Activated naive CD4-positive, alpha-beta T cell treated with anti-CD3 and anti-CD28 coated beads, Interleukin-2, amount 50 U/mL, for 72 hours (primary cell): ENCODE results near the gene MACROD2. TPM values are rescaled to one million over a fixed set of nuclear protein-coding genes. Genes with fewer than 3 reads are reported as not detected.
"Not testable (repeated sequence)": the region's sequence is repeated elsewhere in the genome, so short reads cannot be mapped to it uniquely, and the experiment has no call there.

Source experiments
- ATAC-seq, 2 donors: fragments of 150-1000 bp; cut with Tn5 transposase; 2 replicates each; pipeline ENCODE4 v1.10.0; 2021; ENCODE audit warnings: mild to moderate bottlenecking in 2 of 2, moderate library complexity in 2 of 2
- DNase-seq, 2 donors: peaks; one replicate each; pipeline ENCODE4 v3.0.0; 2021 to 2022; ENCODE audit warnings: low spot score in 2 of 2
- H3K27ac Mint-ChIP-seq, 2 donors: one replicate each; pipeline ENCODE4 v1.8.0; 2022; ENCODE audit warnings: mild to moderate bottlenecking in 2 of 2, mixed read lengths in 2 of 2
- H3K36me3 Mint-ChIP-seq, 2 donors: one replicate each; pipeline ENCODE4 v1.8.0; 2022; ENCODE audit warnings: mixed read lengths in 2 of 2
- H3K9me3 Mint-ChIP-seq, 2 donors: one replicate each; pipeline ENCODE4 v1.8.0; 2022; ENCODE audit warnings: mixed read lengths in 2 of 2
- total RNA-seq, 2 donors: library from RNA; stranded (reverse); gene quantifications; one replicate each; pipeline ENCODE4 v1.2.3, GENCODE V29; 2022

Gene MACROD2
- total RNA-seq, 2 donors from 2014 or later, result not detected

DNA sequence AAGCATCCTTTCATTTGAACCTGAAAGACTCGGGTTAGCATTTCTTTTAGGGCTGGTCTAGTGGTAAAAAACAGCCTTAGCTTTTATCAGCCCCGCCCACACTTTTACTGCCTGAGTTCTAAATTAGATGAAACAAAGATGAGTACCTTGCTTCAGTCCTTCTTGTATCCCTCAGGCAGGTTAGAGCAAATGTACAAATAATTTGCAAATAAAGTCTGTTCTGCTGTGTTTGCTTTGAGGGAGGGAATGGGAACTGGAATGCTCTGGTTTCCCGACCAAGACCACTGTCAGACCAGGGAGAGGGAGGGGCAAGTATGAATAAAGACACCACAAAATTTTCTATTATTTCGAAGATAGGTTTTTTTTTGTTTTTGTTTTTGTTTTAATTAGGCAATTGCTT lies 427.6 kb downstream of the MACROD2 start:
- H3K27ac Mint-ChIP-seq, result no peak overlapping the region
- no peak for ATAC-seq
- no peaks in the 10 kb centered on the region for H3K36me3 Mint-ChIP-seq
- H3K9me3 Mint-ChIP-seq, result peaks cover 5 to 7% of the 10 kb centered on the region in 2 donors
- no peak for DNase-seq

DNA sequence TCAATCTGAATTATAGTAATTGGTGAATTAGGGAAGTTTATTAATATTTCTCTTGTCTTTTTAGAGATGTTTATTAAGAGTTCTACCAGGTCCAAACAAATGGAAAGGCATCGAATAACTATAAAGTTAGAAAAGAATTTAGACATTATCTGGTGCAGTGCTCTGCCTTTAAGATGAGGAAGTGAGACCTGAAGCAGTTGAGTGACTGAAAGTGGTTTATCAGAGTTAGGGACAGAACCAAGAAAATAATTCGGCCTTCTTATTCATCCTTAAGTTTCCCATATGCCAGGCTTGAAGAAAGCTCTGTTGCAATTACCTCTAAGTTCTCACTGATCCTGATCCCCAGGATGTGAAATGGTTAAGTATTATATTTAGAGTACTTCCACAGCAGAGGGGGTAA lies 436.3 kb downstream of the MACROD2 start:
- Mint-ChIP-seq H3K36me3 (peaks cover 0 to 4% of the 10 kb centered on the region in 2 donors), H3K9me3 (peaks cover 15 to 17% of the 10 kb centered on the region in 2 donors), H3K27ac (no peak overlapping the region)
- DNase-seq (no peak), ATAC-seq (no peak)

DNA sequence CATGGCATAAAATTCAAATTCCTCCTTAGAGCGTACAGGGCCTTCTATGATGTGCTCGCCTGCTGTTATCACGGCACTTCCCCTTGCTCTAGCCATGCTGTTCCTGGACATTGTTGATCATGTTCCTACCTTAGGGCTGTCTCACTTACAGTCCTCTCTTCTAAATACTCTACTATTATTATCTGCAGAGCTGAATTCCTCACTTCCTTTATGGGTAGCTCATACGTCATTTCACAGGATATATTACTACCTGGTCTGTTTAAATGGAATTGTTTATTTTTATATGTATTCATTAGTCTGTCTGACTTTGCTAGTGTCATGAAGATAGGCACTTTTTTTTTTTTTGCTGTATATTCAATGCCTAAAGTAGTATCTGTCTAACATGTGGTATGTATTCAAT lies 436.8 kb downstream of the MACROD2 start:
- DNase-seq, result no peak
- no peak for ATAC-seq
- H3K27ac Mint-ChIP-seq, result no peak overlapping the region
- H3K36me3 Mint-ChIP-seq, result peaks cover 0 to 4% of the 10 kb centered on the region in 2 donors
- H3K9me3 Mint-ChIP-seq, result peaks cover 15 to 17% of the 10 kb centered on the region in 2 donors

DNA sequence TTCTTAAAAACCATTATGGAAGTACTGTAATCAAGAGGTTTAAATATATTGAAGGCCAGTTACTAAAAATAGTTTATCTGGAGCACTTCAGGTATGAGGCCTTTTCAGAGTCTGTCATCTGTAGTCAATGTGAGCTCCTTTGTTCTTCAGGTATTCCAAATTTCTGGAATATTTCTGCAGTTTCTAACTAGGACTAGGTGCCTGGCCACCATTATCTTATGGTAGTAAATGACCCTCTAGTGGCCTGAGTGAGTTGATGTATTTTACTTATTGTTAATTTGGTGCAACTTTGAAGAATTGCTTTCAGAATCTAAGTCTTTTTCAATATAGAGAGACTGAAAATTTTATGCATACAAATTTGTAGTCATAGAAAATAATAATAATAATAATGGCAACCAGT lies 437.3 kb downstream of the MACROD2 start:
- DNase-seq (no peak), ATAC-seq (no peak)
- H3K36me3 Mint-ChIP-seq, result peaks cover 0 to 4% of the 10 kb centered on the region in 2 donors
- H3K9me3 Mint-ChIP-seq, result peaks cover 15 to 17% of the 10 kb centered on the region in 2 donors
- no peak overlapping the region for H3K27ac Mint-ChIP-seq

DNA sequence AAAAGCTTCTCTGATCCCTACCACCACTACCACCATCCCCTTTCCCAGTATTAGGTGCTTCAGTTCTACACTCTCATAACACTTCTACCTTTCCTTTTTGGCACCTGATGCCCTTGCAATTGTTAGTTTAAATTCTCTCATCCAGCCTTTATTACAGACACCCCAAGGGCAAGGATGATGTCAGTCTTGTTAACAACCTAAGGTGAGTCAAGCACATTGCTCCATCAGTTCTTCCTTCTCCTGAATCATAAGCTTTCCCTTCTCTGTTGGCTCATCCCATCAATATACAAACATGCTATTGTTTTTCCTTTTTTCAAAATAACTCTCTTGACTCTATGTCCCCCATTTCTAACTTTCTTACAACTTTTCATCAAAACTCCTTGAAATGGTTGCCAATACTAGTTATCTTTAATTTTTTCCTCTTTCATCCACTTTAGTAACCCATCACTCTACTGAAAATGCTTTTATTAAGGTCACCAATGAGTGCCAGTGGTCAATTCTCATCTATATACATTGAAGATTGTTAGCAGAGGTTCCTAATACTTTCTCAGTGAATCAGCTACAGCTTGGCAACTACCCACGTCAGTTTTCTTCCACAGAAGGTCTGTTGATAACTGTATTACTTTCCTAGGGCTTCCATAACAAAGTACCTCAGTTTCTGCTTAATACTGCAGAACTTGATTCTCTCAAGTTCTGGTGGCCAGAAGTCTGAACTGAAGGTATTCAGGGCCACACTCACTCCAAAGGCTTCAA lies 439.2 kb downstream of the MACROD2 start:
- DNase-seq (no peak), ATAC-seq (no peak)
- no peak overlapping the region for H3K27ac Mint-ChIP-seq
- peaks cover 24 to 32% of the 10 kb centered on the region in 2 donors for H3K9me3 Mint-ChIP-seq
- peaks cover 0 to 4% of the 10 kb centered on the region in 2 donors for H3K36me3 Mint-ChIP-seq

DNA sequence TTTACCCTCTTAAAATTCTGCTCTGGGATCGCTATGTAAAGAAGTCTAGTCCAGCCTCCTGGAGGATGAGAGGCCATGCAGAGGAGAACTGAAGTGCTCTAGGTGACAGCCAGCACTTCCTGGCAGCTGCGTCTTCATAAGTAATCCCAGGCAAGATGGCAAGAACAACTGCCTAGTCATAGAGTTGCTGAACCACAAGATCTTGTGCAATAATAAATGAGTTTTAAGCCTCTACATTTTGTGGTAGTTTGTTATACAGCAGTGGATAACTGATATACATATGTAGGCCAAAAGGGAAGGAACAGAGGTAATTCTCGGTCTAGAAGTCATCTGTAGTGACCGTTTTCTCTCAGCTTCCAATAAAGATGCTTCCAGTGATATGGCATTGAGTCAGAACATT lies 445.9 kb downstream of the MACROD2 start:
- ATAC-seq (no peak), DNase-seq (no peak)
- Mint-ChIP-seq H3K36me3 (peaks cover 0 to 4% of the 10 kb centered on the region in 2 donors), H3K27ac (no peak overlapping the region), H3K9me3 (peaks cover 10 to 40% of the 10 kb centered on the region in 2 donors)

DNA sequence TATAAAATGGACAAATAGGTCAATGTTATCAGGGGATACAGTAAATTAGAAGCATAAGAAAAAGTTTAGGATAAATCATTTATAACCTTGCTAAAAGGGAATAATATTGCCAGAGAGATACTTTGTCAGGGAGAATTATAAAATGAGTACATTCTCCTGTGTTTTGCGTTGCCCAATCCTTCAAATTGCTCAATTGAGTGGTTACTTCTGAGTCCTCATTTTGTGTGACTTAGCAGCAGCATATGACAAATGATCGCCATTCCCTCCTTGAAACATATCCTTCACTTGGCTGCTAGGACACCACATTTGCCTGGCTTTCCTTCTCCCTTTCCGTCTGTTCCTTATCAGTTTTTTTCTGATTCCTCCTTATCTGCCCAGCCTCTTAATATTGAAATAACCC lies 448.8 kb downstream of the MACROD2 start:
- ATAC-seq, result no peak
- DNase-seq, result no peak
- Mint-ChIP-seq H3K27ac (no peak overlapping the region), H3K36me3 (no peaks in the 10 kb centered on the region), H3K9me3 (peaks cover 7 to 27% of the 10 kb centered on the region in 2 donors)

DNA sequence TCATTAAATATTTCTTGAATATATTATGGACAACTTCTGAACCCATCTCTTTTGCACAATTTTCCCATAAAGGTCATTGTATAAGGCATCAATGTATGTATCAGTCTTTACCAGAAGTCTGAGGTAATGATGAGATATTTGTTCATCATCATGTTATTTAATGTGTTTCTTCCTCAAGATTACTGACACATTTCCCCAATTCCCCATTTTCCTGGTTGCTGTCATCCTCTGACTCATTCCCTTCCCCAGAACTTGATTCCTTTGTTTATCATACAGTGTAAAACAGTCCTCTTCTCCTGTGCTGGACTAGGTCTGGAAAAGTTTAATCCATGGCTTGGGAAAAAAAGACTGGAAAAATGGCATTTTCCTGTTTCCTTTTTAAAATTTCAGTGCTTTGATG lies 450.0 kb downstream of the MACROD2 start:
- Mint-ChIP-seq H3K9me3 (peaks cover 14 to 30% of the 10 kb centered on the region in 2 donors), H3K36me3 (no peaks in the 10 kb centered on the region), H3K27ac (no peak overlapping the region)
- no peak for DNase-seq
- ATAC-seq, result no peak

DNA sequence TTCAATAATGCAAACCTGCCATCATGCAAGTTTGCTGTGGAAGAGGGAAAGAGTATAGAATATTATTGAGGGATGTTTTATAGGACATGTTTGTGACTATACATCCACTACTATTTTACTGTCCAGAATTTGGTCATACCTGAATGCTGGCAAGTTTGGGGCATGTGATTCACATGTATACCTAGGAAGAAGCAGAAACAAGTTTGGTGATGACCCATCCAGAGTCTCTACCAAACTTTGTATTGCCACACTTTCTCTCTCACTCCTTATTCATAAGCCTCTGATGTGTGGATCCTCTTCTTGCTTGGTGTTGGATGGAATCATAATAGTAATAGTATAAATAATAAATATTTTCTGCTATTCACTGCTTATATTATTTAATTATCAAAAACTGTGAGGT lies 450.6 kb downstream of the MACROD2 start:
- ATAC-seq (no peak), DNase-seq (no peak)
- H3K36me3 Mint-ChIP-seq, result peaks cover 0 to 3% of the 10 kb centered on the region in 2 donors
- H3K27ac Mint-ChIP-seq, result no peak overlapping the region
- peaks cover 18 to 32% of the 10 kb centered on the region in 2 donors for H3K9me3 Mint-ChIP-seq

DNA sequence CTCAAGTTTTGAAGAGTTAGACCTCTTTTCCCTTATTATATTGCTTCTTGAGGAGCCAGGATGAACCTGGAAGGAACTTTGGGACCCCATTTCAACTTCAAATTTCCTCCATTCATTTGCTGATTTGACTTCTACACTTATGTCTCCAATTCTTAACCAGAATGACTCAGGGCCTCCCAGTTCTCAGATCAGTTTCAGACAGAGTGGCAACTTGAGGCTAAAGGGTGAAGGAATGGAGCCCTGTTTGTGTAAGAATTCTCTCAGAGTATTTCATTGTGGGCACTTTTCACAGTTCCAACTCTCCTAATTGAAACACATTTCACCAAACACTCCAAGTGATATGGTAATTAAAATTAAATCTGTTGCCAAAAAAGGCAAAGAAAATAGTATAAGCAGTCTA lies 451.1 kb downstream of the MACROD2 start:
- DNase-seq (no peak), ATAC-seq (no peak)
- H3K9me3 Mint-ChIP-seq, result peaks cover 21 to 29% of the 10 kb centered on the region in 2 donors
- H3K36me3 Mint-ChIP-seq, result peaks cover 2 to 4% of the 10 kb centered on the region in 2 donors
- no peak overlapping the region for H3K27ac Mint-ChIP-seq

DNA sequence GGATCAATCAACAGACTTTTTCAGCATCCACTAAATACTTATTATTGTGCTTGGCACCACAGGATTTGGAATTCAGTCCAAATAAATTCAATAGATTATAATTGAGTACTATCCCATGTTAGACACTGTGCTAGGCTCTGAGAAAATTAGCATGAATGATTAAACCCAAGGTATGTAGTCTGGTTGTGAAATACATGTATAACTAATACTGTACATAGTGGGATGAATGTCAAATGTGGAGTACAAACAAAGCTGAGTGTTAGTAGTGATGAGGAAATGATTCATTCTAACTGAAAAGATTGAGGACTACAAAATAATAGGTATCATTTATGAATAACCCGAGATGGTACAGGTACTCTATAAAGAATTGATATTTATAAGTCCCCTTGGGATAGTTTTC lies 454.0 kb downstream of the MACROD2 start:
- ATAC-seq, result no peak
- H3K27ac Mint-ChIP-seq, result no peak overlapping the region
- DNase-seq, result no peak
- H3K36me3 Mint-ChIP-seq, result peaks cover 4 to 5% of the 10 kb centered on the region in 2 donors
- H3K9me3 Mint-ChIP-seq, result peaks cover 22 to 23% of the 10 kb centered on the region in 2 donors

DNA sequence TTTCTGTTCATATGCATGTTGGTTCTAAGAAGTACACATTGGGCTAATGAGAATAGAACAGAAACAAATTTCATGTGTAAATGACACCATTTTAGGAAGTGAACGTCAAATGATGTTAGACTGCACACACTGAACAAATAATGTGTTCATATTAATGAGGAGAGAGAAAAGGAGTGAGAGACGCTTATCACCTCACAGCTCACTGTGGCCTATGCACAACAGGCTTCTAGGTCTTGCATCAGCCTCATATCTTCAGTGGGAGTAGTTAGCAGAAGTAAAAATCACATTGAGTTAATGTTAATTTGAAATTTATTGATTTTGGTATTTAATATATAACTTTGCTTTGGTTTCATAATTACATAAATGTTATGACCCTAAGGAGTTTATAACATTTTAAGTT lies 454.9 kb downstream of the MACROD2 start:
- Mint-ChIP-seq H3K36me3 (peaks cover 4 to 5% of the 10 kb centered on the region in 2 donors), H3K27ac (no peak overlapping the region), H3K9me3 (peaks cover 19 to 22% of the 10 kb centered on the region in 2 donors)
- DNase-seq, result no peak
- ATAC-seq, result no peak

DNA sequence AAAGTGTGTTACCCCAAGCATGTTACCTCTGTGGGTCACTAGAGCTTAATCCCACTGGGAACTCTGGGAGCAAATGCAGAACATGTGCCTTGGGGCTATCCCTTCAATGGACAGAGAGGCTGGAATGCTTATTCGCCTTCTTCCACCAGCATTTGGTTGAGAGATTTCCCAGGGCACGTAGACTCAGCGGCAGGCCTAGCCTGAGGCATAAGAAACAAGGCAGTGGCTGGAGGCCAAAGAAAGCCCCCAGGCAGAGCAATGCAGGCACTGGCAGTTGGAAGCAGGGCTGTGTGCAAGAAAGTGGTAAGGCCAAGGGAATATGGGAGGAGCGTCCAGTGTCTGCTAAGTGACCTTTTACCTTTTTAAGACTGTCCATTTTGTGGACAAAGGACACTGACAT lies 456.1 kb downstream of the MACROD2 start:
- DNase-seq, result no peak
- Mint-ChIP-seq H3K9me3 (peaks cover 19 to 22% of the 10 kb centered on the region in 2 donors), H3K27ac (no peak overlapping the region), H3K36me3 (peaks cover 4 to 5% of the 10 kb centered on the region in 2 donors)
- ATAC-seq, result no peak

DNA sequence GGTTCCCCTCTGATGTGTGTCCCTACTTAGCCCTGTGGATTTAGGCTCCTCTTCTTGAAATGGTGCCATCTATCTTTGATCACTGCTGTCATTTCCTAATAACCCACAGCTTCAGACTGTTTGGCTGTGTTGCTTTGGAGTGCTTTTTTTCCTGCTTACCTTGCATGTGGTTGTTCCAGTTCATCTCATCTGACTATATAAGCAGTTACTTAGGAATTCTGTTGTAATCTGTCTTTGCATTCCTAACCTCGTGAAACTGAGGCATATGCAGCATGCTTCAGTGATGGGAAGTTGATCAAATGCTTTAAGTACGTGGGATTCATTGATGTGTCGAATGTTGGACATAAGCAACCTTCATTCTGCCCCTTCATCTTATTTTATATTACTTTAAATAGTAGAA lies 457.9 kb downstream of the MACROD2 start:
- Mint-ChIP-seq H3K27ac (no peak overlapping the region), H3K9me3 (peaks cover 22 to 23% of the 10 kb centered on the region in 2 donors), H3K36me3 (peaks cover 4 to 5% of the 10 kb centered on the region in 2 donors)
- no peak for ATAC-seq
- DNase-seq, result no peak

DNA sequence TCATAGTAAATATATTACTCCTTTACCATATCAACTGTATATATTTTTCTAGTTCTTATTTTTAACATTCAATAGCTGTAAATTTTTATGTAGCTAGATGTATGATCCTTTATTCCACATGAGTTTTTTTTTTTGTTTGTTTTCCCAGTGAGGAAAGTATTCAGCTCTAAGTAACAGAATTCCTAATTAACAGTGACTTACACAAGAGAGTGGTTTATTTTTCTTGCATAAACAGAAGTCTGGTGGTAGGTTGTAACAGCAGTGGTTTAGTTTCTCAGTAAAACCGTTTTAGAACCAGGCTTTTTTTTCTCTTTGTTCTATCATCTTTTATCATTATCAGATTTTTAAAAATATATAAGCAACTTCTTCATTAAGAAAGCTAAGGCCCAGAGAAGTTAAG lies 459.0 kb downstream of the MACROD2 start:
- Mint-ChIP-seq H3K36me3 (peaks cover 4 to 5% of the 10 kb centered on the region in 2 donors), H3K27ac (no peak overlapping the region), H3K9me3 (peaks cover 22 to 23% of the 10 kb centered on the region in 2 donors)
- DNase-seq (no peak), ATAC-seq (no peak)

DNA sequence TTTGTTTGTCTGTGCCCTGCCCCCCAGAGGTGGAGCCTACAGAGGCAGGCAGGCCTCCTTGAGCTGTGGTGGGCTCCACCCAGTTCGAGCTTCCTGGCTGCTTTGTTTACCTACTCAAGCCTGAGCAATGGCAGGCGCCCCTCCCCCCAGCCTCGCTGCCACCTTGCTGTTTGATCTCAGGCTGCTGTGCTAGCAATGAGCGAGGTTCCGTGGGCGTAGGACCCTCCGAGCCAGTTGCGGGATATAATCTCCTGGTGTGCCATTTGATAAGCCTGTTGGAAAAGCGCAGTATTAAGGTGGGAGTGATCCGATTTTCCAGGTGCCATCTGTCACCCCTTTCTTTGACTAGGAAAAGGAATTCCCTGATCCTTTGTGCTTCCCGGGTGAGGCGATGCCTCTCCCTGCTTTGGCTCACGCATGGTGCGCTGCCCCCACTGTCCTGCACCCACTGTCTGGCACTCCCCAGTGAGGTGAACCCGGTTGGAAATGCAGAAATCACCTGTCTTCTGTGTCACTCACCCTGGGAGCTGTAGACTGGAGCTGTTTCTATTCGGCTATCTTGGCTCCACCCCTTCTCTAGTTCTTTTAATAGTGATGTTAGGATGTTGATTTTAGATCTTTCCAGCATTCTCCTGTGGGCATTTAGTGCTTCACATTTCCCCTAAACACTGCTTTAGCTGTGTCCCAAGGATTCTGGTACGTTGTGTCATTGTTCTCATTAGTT lies 471.9 kb downstream of the MACROD2 start:
- ATAC-seq, result not testable (repeated sequence)

DNA sequence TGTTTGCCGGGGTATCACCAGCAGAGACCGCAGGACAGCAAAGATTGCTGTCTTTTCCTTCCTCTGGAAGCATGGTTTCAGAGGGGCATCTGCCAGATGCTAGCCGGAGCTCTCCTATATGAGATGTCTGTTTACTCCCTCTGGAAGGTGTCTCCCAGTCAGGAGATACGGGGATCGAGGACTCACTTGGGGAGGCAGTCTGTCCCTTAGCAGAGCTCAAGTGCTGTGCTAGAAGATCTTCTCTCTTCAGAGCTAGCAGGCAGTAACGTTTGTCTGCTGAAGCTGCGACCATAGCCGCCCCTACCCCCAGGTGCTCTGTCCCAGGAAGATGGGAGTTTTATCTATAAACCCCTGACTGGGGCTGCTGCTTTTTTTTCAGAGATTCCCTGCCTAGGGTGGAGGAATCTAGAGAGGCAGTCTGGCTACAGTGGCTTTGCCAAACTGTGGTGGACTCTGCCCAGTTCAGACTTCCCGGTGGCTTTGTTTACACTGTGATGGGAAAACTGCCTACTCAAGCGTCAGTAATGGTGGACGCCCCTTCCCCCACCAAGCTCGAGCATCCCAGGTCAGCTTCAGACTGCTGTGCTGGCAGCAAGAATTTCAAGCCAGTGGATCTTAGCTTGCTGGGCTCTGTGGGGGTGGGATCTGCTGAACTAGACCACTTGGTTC lies 475.0 kb downstream of the MACROD2 start:
- peaks cover 36 to 37% of the 10 kb centered on the region in 2 donors for H3K9me3 Mint-ChIP-seq
- DNase-seq (no peak), ATAC-seq (no peak)
- H3K36me3 Mint-ChIP-seq, result peaks cover 22 to 23% of the 10 kb centered on the region in 2 donors
- no peak overlapping the region for H3K27ac Mint-ChIP-seq

More for the DNA sequence above, 471.9 kb downstream of the MACROD2 start:
- peaks cover 22 to 23% of the 10 kb centered on the region in 2 donors for H3K36me3 Mint-ChIP-seq
- not testable (repeated sequence) for H3K27ac Mint-ChIP-seq, DNase-seq
- peaks cover 36 to 38% of the 10 kb centered on the region in 2 donors for H3K9me3 Mint-ChIP-seq
